Uterus (tissue), 4 donors: ENCODE data around the gene VAMP5. TPM values are rescaled to one million over a fixed set of nuclear protein-coding genes. Genes with fewer than 3 reads are reported as not detected.
"Not testable (repeated sequence)": the region's sequence is repeated elsewhere in the genome, so short reads cannot be mapped to it uniquely, and the experiment has no call there.

ENCODE experiments used
- DNase-seq, 2 donors: peaks; one replicate each; pipeline ENCODE4 v3.0.0-alpha.2; 2019 to 2020
- H3K27ac ChIP-seq, 2 donors: fragments of 200-600 bp; sonication (generic); 1 replicate in 1 of 2; 2 replicates in 1 of 2; pipeline ENCODE4 v1.5.1; 2016 to 2018
- H3K27me3 ChIP-seq, 2 donors: fragments of 200-600 bp; sonication (generic); one replicate each; pipeline ENCODE4 v1.5.1; 2018 to 2019; ENCODE audit warnings: control low read depth in 1 of 2
- H3K36me3 ChIP-seq, 2 donors: fragments of 200-600 bp; sonication (generic); one replicate each; pipeline ENCODE4 v1.5.1; 2019; ENCODE audit warnings: control low read depth in 1 of 2
- H3K4me1 ChIP-seq, 2 donors: fragments of 200-600 bp; sonication (generic); one replicate each; pipeline ENCODE4 v1.5.1; 2018 to 2019; ENCODE audit warnings: control low read depth in 1 of 2
- H3K4me3 ChIP-seq, 2 donors: fragments of 200-600 bp; sonication (generic); 1 replicate in 1 of 2; 2 replicates in 1 of 2; pipeline ENCODE4 v1.5.1; 2018 to 2019; ENCODE audit warnings: mild to moderate bottlenecking in 1 of 2
- H3K9me3 ChIP-seq, 2 donors: fragments of 200-600 bp; sonication (generic); one replicate each; pipeline ENCODE4 v1.5.1; 2019; ENCODE audit warnings: control low read depth in 1 of 2
- POLR2A ChIP-seq, 2 donors: fragments of 450-650 bp; IDR thresholded peaks; one replicate each; pipeline ENCODE4 v1.6.1; 2016; ENCODE audit warnings: antibody characterized with exemption in 2 of 2, mild to moderate bottlenecking in 1 of 2, moderate library complexity in 1 of 2
- intact Hi-C: fragments of 100-400 bp; cut with DNase I; formaldehyde crosslinking; loops from one replicate; pipeline ENCODE4 v1.15.1; 2023; ENCODE audit warnings: low total_unique reads
- total RNA-seq, 4 donors: library from RNA; depleted of rRNA in 3 of 4; stranded (reverse); fragments of >200 nt in 3 of 4; gene quantifications; one replicate each; pipeline versions ENCODE4 v1.1.0 to v1.2.4, GENCODE V29; 2014 to 2023
- TF ChIP-seq, protein P1 (sequence below), 4 experiments: fragments of 200-600 bp in 2 of 4; fragments of 450-650 bp in 2 of 4; sonication (generic) in 2 of 4; IDR thresholded peaks; one replicate each; pipeline ENCODE4 v1.5.1; 2016 to 2019; ENCODE audit warnings: antibody characterized with exemption in 4 of 4, mild to moderate bottlenecking in 2 of 4, moderate library complexity in 1 of 4
- donor health status: DM: yes; HTN: yes; CAD: no.

The VAMP5 gene
- total RNA-seq, 4 donors from 2014 or later = 25.6 to 197 (median 99.5) TPM

DNA sequence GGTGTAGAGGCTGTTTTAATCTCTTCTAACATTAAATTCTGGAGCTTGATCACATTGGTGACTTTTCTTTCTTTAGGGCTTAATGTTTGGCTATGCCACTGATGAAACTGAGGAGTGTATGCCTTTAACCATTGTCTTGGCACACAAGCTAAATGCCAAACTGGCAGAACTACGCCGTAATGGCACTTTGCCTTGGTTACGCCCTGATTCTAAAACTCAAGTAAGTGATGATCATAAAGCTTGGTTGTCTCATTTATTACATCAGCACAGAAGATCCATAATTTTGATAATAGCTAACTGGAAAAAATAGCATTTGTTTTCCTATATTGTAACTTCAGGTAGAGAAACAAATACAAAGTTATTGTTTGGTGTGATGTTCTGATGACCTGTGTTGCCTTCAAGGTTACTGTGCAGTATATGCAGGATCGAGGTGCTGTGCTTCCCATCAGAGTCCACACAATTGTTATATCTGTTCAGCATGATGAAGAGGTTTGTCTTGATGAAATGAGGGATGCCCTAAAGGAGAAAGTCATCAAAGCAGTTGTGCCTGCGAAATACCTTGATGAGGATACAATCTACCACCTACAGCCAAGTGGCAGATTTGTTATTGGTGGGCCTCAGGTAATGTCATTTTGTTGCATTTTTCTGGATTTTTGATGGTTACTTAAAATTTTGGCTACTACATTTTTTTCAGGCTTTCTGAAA is 42.3 kb upstream of the VAMP5 start:
- no peaks in the 10 kb centered on the region for H3K27me3 ChIP-seq
- no peaks in the 10 kb centered on the region for H3K36me3 ChIP-seq
- intact Hi-C loops = no loop called here
- H3K4me1 ChIP-seq = peaks cover 0 to 3% of the 10 kb centered on the region in 2 donors
- H3K9me3 ChIP-seq = no peaks in the 10 kb centered on the region
- no peak overlapping the region for H3K4me3 ChIP-seq
- no peak for DNase-seq
- peak overlapping the region; percentile 97 to 100 for H3K27ac ChIP-seq
- TF ChIP-seq POLR2A (IDR thresholded peaks at IDR 0.05) = no peak
- TF ChIP-seq, protein P1, sequence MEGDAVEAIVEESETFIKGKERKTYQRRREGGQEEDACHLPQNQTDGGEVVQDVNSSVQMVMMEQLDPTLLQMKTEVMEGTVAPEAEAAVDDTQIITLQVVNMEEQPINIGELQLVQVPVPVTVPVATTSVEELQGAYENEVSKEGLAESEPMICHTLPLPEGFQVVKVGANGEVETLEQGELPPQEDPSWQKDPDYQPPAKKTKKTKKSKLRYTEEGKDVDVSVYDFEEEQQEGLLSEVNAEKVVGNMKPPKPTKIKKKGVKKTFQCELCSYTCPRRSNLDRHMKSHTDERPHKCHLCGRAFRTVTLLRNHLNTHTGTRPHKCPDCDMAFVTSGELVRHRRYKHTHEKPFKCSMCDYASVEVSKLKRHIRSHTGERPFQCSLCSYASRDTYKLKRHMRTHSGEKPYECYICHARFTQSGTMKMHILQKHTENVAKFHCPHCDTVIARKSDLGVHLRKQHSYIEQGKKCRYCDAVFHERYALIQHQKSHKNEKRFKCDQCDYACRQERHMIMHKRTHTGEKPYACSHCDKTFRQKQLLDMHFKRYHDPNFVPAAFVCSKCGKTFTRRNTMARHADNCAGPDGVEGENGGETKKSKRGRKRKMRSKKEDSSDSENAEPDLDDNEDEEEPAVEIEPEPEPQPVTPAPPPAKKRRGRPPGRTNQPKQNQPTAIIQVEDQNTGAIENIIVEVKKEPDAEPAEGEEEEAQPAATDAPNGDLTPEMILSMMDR (IDR thresholded peaks at IDR 0.05) = no peak

DNA sequence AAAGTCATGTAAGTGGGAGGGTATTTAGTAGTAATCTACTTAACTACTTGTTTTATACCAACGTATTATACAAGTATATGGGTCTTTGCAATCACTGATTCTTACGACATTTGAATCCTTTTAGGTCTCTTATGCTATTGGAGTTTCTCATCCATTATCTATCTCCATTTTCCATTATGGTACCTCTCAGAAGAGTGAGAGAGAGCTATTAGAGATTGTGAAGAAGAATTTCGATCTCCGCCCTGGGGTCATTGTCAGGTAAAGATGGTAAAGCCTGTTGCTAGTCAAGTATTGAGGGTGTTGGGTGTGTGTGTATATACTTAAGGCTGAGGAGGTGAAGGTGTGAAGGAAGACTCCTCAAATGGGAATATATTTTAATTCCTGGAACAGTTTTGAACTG is 41.5 kb upstream of the VAMP5 start:
- intact Hi-C loops = no loop called here
- Histone ChIP-seq H3K4me1 (no peaks in the 10 kb centered on the region), H3K27ac (no peak overlapping the region), H3K36me3 (no peaks in the 10 kb centered on the region), H3K4me3 (no peak overlapping the region), H3K27me3 (no peaks in the 10 kb centered on the region), H3K9me3 (no peaks in the 10 kb centered on the region)
- TF ChIP-seq POLR2A (IDR thresholded peaks at IDR 0.05) = no peak
- TF ChIP-seq, protein P1 (IDR thresholded peaks at IDR 0.05) = no peak
- no peak for DNase-seq

GRCh38 chr2:85544254-85544691 is 40.0 kb upstream of the VAMP5 start:
- H3K4me3 ChIP-seq, H3K27me3 ChIP-seq, H3K4me1 ChIP-seq, H3K36me3 ChIP-seq, DNase-seq, H3K9me3 ChIP-seq, intact Hi-C loops: not testable (repeated sequence)
- H3K27ac ChIP-seq = peak overlapping the region in 1 of 2 donors; percentile 29

- H3K27me3 ChIP-seq, DNase-seq, H3K4me1 ChIP-seq, H3K4me3 ChIP-seq, intact Hi-C loops, H3K36me3 ChIP-seq, H3K9me3 ChIP-seq: not testable (repeated sequence)
- peak overlapping the region in 1 of 2 donors; percentile 29 for H3K27ac ChIP-seq
These were observed 39.1 kb upstream of the VAMP5 start for GRCh38 chr2:85544915-85545779.

- Histone ChIP-seq H3K27me3 (no peaks in the 10 kb centered on the region), H3K4me1 (no peaks in the 10 kb centered on the region), H3K36me3 (no peaks in the 10 kb centered on the region), H3K9me3 (no peaks in the 10 kb centered on the region), H3K4me3 (no peak overlapping the region), H3K27ac (no peak overlapping the region)
- no peak for TF ChIP-seq POLR2A (IDR thresholded peaks at IDR 0.05)
- TF ChIP-seq, protein P1 (IDR thresholded peaks at IDR 0.05) = no peak
- intact Hi-C loops = no loop called here
- no peak for DNase-seq
These were observed 38.4 kb upstream of the VAMP5 start for GRCh38 chr2:85545780-85546240.
